GM12878 (cell line): ENCODE data around the gene ZNF365.

Experiments
- CREM ChIP-seq: IDR thresholded peaks from 2 replicates; pipeline ENCODE4 v1.6.1; 2014; ENCODE audit warnings: antibody characterized with exemption, low read depth
- CTCF ChIP-seq, 3 experiments: IDR thresholded peaks in 2 of 3; conservative IDR thresholded peaks in 1 of 3; 2 replicates each; pipeline ENCODE4 v1.5.1; 2011; ENCODE audit warnings: low read depth in 3 of 3, low read length in 3 of 3, mild to moderate bottlenecking in 3 of 3, control low read depth in 2 of 3, moderate library complexity in 2 of 3, inconsistent platforms in 1 of 3, mixed read lengths in 1 of 3; ENCODE audit not compliant: control insufficient read depth in 2 of 3, insufficient read depth in 1 of 3; ENCODE audit errors: extremely low read depth in 1 of 3

- no peak for TF ChIP-seq CTCF (IDR thresholded peaks at IDR 0.05 in 2 of 3, conservative IDR thresholded peaks at IDR 0.05 in 1 of 3; ENCODE audit: control insufficient read depth in 2 of 3, extremely low read depth in 1 of 3, insufficient read depth in 1 of 3, low read depth in 3 of 3, low read length in 3 of 3)
- no peak for TF ChIP-seq CREM
Observed at GRCh38 chr10:62399211-62399610, 25.0 kb downstream of the ZNF365 start.
